Stimulated activated CD4-positive, alpha-beta T cell treated with anti-CD3 and anti-CD28 coated beads, Interleukin-4, amount 100 ng/mL, for 48 hours (primary cell): ENCODE data around the gene KLF3.
A peak's percentile ranks its signal among the peaks of the same experiment; 100 is the strongest.

ENCODE experiments used
- DNase-seq, 2 donors: peaks; one replicate each; pipeline ENCODE4 v3.0.0-alpha.2; 2020; ENCODE audit warnings: low read depth in 2 of 2

The KLF3 gene

GRCh38 chr4:38654273-38654672 lies 9.7 kb upstream of the KLF3 start:
- no peak for DNase-seq

GRCh38 chr4:38656111-38656510 lies 7.9 kb upstream of the KLF3 start:
- DNase-seq, result no peak

- no peak for DNase-seq
These were observed 4.7 kb upstream of the KLF3 start for GRCh38 chr4:38659346-38659745.

- DNase-seq, result no peak
These were observed 3.2 kb upstream of the KLF3 start for GRCh38 chr4:38660838-38661237.

- no peak for DNase-seq
These were observed 2.6 kb upstream of the KLF3 start for GRCh38 chr4:38661371-38661770.

GRCh38 chr4:38662522-38663089 lies 1.4 kb upstream of the KLF3 start:
- no peak for DNase-seq

- DNase-seq, result peak; percentile 49 to 52
These were observed 754 bp upstream of the KLF3 start for GRCh38 chr4:38663090-38663800.

- DNase-seq, result no peak
These were observed 855 bp downstream of the KLF3 start for GRCh38 chr4:38664706-38665401.

- DNase-seq, result no peak
These were observed 1.8 kb downstream of the KLF3 start for GRCh38 chr4:38665551-38666411.

- DNase-seq, result no peak
These were observed 2.7 kb downstream of the KLF3 start for GRCh38 chr4:38666766-38667084.

GRCh38 chr4:38667085-38667893 lies 3.3 kb downstream of the KLF3 start:
- DNase-seq, result no peak

- DNase-seq, result no peak
These were observed 4.4 kb downstream of the KLF3 start for GRCh38 chr4:38668203-38668971.

GRCh38 chr4:38669208-38669607 lies 5.2 kb downstream of the KLF3 start:
- DNase-seq, result no peak

- no peak for DNase-seq
These were observed 6.3 kb downstream of the KLF3 start for GRCh38 chr4:38670109-38670901.

- no peak for DNase-seq
These were observed 7.1 kb downstream of the KLF3 start for GRCh38 chr4:38670939-38671591.

- DNase-seq, result no peak
These were observed 7.6 kb downstream of the KLF3 start for GRCh38 chr4:38671592-38671940.

GRCh38 chr4:38672074-38672396 lies 8.0 kb downstream of the KLF3 start:
- no peak for DNase-seq

- no peak for DNase-seq
These were observed 8.6 kb downstream of the KLF3 start for GRCh38 chr4:38672397-38673129.
